H9 (cell line): ENCODE measurements around the gene PRRC1. TPM values are rescaled to one million over a fixed set of nuclear protein-coding genes. Genes with fewer than 3 reads are reported as not detected.

Experiments
- DNase-seq: peaks from one replicate; pipeline ENCODE4 v3.0.0-alpha.2; 2017
- H2AFZ ChIP-seq: one replicate; pipeline ENCODE4 v1.6.1; 2013; ENCODE audit warnings: mild to moderate bottlenecking, low read length, control low read depth, moderate library complexity
- H2AK5ac ChIP-seq: 2 replicates; pipeline ENCODE4 v1.6.1; 2013; ENCODE audit warnings: low read length, control low read depth, mixed read lengths; ENCODE audit not compliant: insufficient read length
- H2BK120ac ChIP-seq: one replicate; pipeline ENCODE4 v1.6.1; 2013; ENCODE audit warnings: low read depth, mild to moderate bottlenecking, low read length, control low read depth, inconsistent platforms; ENCODE audit not compliant: poor library complexity, severe bottlenecking
- H2BK12ac ChIP-seq: 2 replicates; pipeline ENCODE4 v1.6.1; 2013; ENCODE audit warnings: low read length, control low read depth, mixed read lengths, low read depth; ENCODE audit not compliant: insufficient read length
- H2BK15ac ChIP-seq: 2 replicates; pipeline ENCODE4 v1.6.1; 2013; ENCODE audit warnings: low read depth, low read length, control low read depth
- H2BK20ac ChIP-seq: one replicate; pipeline ENCODE4 v1.6.1; 2013; ENCODE audit warnings: low read depth, mild to moderate bottlenecking, low read length, control low read depth, inconsistent platforms; ENCODE audit not compliant: poor library complexity, severe bottlenecking
- H2BK5ac ChIP-seq: 2 replicates; pipeline ENCODE4 v1.6.1; 2013; ENCODE audit warnings: low read length, control low read depth, mixed read lengths; ENCODE audit not compliant: insufficient read length
- H3K14ac ChIP-seq: 2 replicates; pipeline ENCODE4 v1.6.1; 2013; ENCODE audit warnings: low read length, control low read depth; ENCODE audit not compliant: insufficient read depth
- H3K18ac ChIP-seq: 2 replicates; pipeline ENCODE4 v1.6.1; 2013; ENCODE audit warnings: low read depth, mild to moderate bottlenecking, mixed read lengths, low read length, control low read depth; ENCODE audit not compliant: insufficient read length
- H3K23ac ChIP-seq: 2 replicates; pipeline ENCODE4 v1.6.1; 2013; ENCODE audit warnings: low read length, control low read depth, mixed read lengths, low read depth; ENCODE audit not compliant: insufficient read length
- H3K23me2 ChIP-seq: 2 replicates; pipeline ENCODE4 v1.6.1; 2013; ENCODE audit warnings: low read depth, mild to moderate bottlenecking, mixed read lengths, low read length, control low read depth; ENCODE audit not compliant: insufficient read length, poor library complexity, severe bottlenecking
- H3K27ac ChIP-seq: 2 replicates; pipeline ENCODE4 v1.5.1; 2013; ENCODE audit warnings: low read length, control low read depth, mixed read lengths, low read depth; ENCODE audit not compliant: insufficient read length
- H3K27me3 ChIP-seq: 2 replicates; pipeline ENCODE4 v1.6.1; 2013; ENCODE audit warnings: low read length, control low read depth, inconsistent platforms; ENCODE audit not compliant: insufficient read depth
- H3K4ac ChIP-seq: 2 replicates; pipeline ENCODE4 v1.6.1; 2013; ENCODE audit warnings: low read depth, mild to moderate bottlenecking, control low read depth, inconsistent platforms, low read length, moderate library complexity
- H3K4me1 ChIP-seq: 2 replicates; pipeline ENCODE4 v1.6.1; 2013; ENCODE audit warnings: low read length, control low read depth, inconsistent platforms; ENCODE audit not compliant: insufficient read depth
- H3K4me2 ChIP-seq: 2 replicates; pipeline ENCODE4 v1.6.1; 2013; ENCODE audit warnings: low read length, control low read depth, mixed read lengths; ENCODE audit not compliant: insufficient read length, insufficient read depth
- H3K56ac ChIP-seq: 2 replicates; pipeline ENCODE4 v1.6.1; 2013; ENCODE audit warnings: low read depth, mild to moderate bottlenecking, mixed read lengths, low read length, control low read depth; ENCODE audit not compliant: insufficient read length
- H3K79me1 ChIP-seq: 2 replicates; pipeline ENCODE4 v1.6.1; 2013; ENCODE audit warnings: low read depth, mild to moderate bottlenecking, moderate library complexity, low read length, control low read depth, inconsistent platforms; ENCODE audit not compliant: insufficient read depth, poor library complexity, severe bottlenecking
- H3K79me2 ChIP-seq: 2 replicates; pipeline ENCODE4 v1.6.1; 2013; ENCODE audit warnings: low read length, control low read depth, inconsistent platforms; ENCODE audit not compliant: insufficient read depth
- H3K9ac ChIP-seq: 2 replicates; pipeline ENCODE4 v1.6.1; 2013; ENCODE audit warnings: low read length, control low read depth, mixed read lengths; ENCODE audit not compliant: insufficient read length; ENCODE audit errors: extremely low read depth
- H3K9me3 ChIP-seq: one replicate; pipeline ENCODE4 v1.6.1; 2013; ENCODE audit warnings: low read depth, low read length, inconsistent platforms; ENCODE audit not compliant: control insufficient read depth
- H3T11ph ChIP-seq: one replicate; pipeline ENCODE4 v1.6.1; 2013; ENCODE audit warnings: mild to moderate bottlenecking, low read length, control low read depth, inconsistent platforms
- H4K20me1 ChIP-seq: one replicate; pipeline ENCODE4 v1.6.1; 2013; ENCODE audit not compliant: control insufficient read depth, insufficient read length, insufficient read depth
- H4K5ac ChIP-seq: 2 replicates; pipeline ENCODE4 v1.6.1; 2013; ENCODE audit warnings: low read depth, mild to moderate bottlenecking, mixed read lengths, low read length, control low read depth; ENCODE audit not compliant: insufficient read length
- H4K8ac ChIP-seq: replicated peaks from 2 replicates; pipeline ENCODE4 v1.6.1; 2013; ENCODE audit warnings: low read length, control low read depth, mixed read lengths, low read depth; ENCODE audit not compliant: insufficient read length
- H4K91ac ChIP-seq: 2 replicates; pipeline ENCODE4 v1.6.1; 2013; ENCODE audit warnings: low read depth, mild to moderate bottlenecking, moderate library complexity, mixed read lengths, low read length, control low read depth; ENCODE audit not compliant: insufficient read length
- H3K27ac Mint-ChIP-seq, 3 experiments: 2 replicates in 2 of 3; 3 replicates in 1 of 3; pipeline ENCODE4 v1.8.0; 2020 to 2021; ENCODE audit warnings: mixed read lengths in 3 of 3, mild to moderate bottlenecking in 1 of 3, moderate library complexity in 1 of 3
- H3K27me3 Mint-ChIP-seq: 2 replicates; pipeline ENCODE4 v1.8.0; 2021; ENCODE audit warnings: low read depth, mild to moderate bottlenecking, moderate library complexity, mixed read lengths
- H3K36me3 Mint-ChIP-seq, 3 experiments: 2 replicates in 2 of 3; 3 replicates in 1 of 3; pipeline ENCODE4 v1.8.0; 2020 to 2021; ENCODE audit warnings: low read depth in 3 of 3, mixed read lengths in 3 of 3; ENCODE audit not compliant: insufficient read depth in 1 of 3
- H3K4me1 Mint-ChIP-seq, 2 experiments: 2 replicates each; pipeline ENCODE4 v1.8.0; 2020; ENCODE audit warnings: mixed read lengths in 2 of 2
- H3K4me3 Mint-ChIP-seq, 2 experiments: 2 replicates in 1 of 2; 3 replicates in 1 of 2; pipeline ENCODE4 v1.8.0; 2020 to 2021; ENCODE audit warnings: mild to moderate bottlenecking in 2 of 2, mixed read lengths in 2 of 2, moderate library complexity in 1 of 2
- H3K9me3 Mint-ChIP-seq, 2 experiments: 2 replicates in 1 of 2; 3 replicates in 1 of 2; pipeline ENCODE4 v1.8.0; 2020; ENCODE audit warnings: mild to moderate bottlenecking in 2 of 2, mixed read lengths in 2 of 2, moderate library complexity in 1 of 2
- CTCF ChIP-seq: fragments of 200-600 bp; sonication (generic); conservative IDR thresholded peaks from 3 replicates; pipeline ENCODE4 v1.8.0; 2021; ENCODE audit warnings: antibody characterized with exemption, mild to moderate bottlenecking
- WGBS: extraction: QIAGEN DNeasy Blood & Tissue Kit; methylation state at CpG from one replicate; pipeline ENCODE4 v1.1.7; 2013; ENCODE audit warnings: missing lambda C conversion rate, low lambda C conversion rate, mixed read lengths; ENCODE audit not compliant: insufficient read length; ENCODE audit errors: extremely low coverage; 5-methylcytosine and 5-hydroxymethylcytosine counted together
- total RNA-seq: library from RNA; stranded (reverse); gene quantifications from 2 replicates; pipeline ENCODE4 v1.2.1, GENCODE V29; 2021

PRRC1 gene
- total RNA-seq, 1 experiment from 2014 or later = 70.7 TPM

- Histone ChIP-seq H4K8ac (no peak overlapping the region), H3K14ac (no peak overlapping the region; the same call in 1 of the 2 replicates), H3K9ac (no peak overlapping the region), H3K23me2 (no peaks in the 10 kb centered on the region), H3K27ac (no peak overlapping the region), H2AFZ (no peak overlapping the region), H2BK5ac (no peak overlapping the region), H3K4me1 (peaks cover 3% of the 10 kb centered on the region; the same call in 1 of the 2 replicates), H2BK20ac (no peak overlapping the region), H4K91ac (no peak overlapping the region), H2BK12ac (no peak overlapping the region), H3T11ph (no peak overlapping the region), H3K18ac (peak overlapping the region; percentile 56), H3K4me2 (no peak overlapping the region), H2AK5ac (no peak overlapping the region), H4K20me1 (no peaks in the 10 kb centered on the region), H2BK120ac (no peak overlapping the region), H3K4ac (no peak overlapping the region), H3K23ac (no peak overlapping the region), H3K9me3 (no peaks in the 10 kb centered on the region), H3K79me1 (no peaks in the 10 kb centered on the region), H3K27me3 (no peaks in the 10 kb centered on the region), H3K79me2 (no peaks in the 10 kb centered on the region), H2BK15ac (no peak overlapping the region), H4K5ac (no peak overlapping the region), H3K56ac (no peak overlapping the region)
- H3K27ac Mint-ChIP-seq = no peak overlapping the region; a peak in 1 of 7 replicates
- WGBS = no CpG with 5 or more reads among the region's 6 CpGs
- no peak overlapping the region for H3K4me3 Mint-ChIP-seq
- peak; percentile 31 for DNase-seq
- H3K27me3 Mint-ChIP-seq = peaks cover 4% of the 10 kb centered on the region; the same call in 1 of the 2 replicates
- H3K9me3 Mint-ChIP-seq = no peaks in the 10 kb centered on the region; a peak in 1 of 5 replicates
- no peak for TF ChIP-seq CTCF
- peaks cover 9 to 10% of the 10 kb centered on the region in 2 experiments for H3K4me1 Mint-ChIP-seq
- no peaks in the 10 kb centered on the region for H3K36me3 Mint-ChIP-seq
Observed at GRCh38 chr5:127506616-127507015, 10.8 kb upstream of the PRRC1 start.
